NCI-H345 treated with DMSO at 0.1 percent for 48 hours (cell line): Measurements from ENCODE around the gene PTP4A2.

Experiments
- DNase-seq: peaks from one replicate; lab custom pipeline; 2025; ENCODE audit not compliant: unreplicated experiment; lab: John Stamatoyannopoulos, UW

PTP4A2 gene

GRCh38 chr1:31891280-31891679 is 46.9 kb downstream of the PTP4A2 start:
- no peak for DNase-seq

GRCh38 chr1:31888291-31888690 is 49.9 kb downstream of the PTP4A2 start:
- no peak for DNase-seq

- DNase-seq = no peak
Measured at GRCh38 chr1:31886866-31887265, 51.3 kb downstream of the PTP4A2 start.

GRCh38 chr1:31885851-31886250 is 52.3 kb downstream of the PTP4A2 start:
- DNase-seq = no peak

GRCh38 chr1:31883357-31883942 is 54.7 kb downstream of the PTP4A2 start:
- DNase-seq = no peak

GRCh38 chr1:31881688-31882000 is 56.5 kb downstream of the PTP4A2 start:
- DNase-seq = no peak

GRCh38 chr1:31880957-31881687 is 57.0 kb downstream of the PTP4A2 start:
- no peak for DNase-seq

- DNase-seq = no peak
Measured at GRCh38 chr1:31879981-31880608, 58.1 kb downstream of the PTP4A2 start.

GRCh38 chr1:31878058-31878457 is 60.1 kb downstream of the PTP4A2 start:
- DNase-seq = no peak

GRCh38 chr1:31877544-31877943 is 60.6 kb downstream of the PTP4A2 start:
- DNase-seq = no peak

GRCh38 chr1:31875636-31876236 is 62.4 kb downstream of the PTP4A2 start:
- DNase-seq = no peak

- DNase-seq = no peak
Measured at GRCh38 chr1:31874942-31875341, 63.2 kb downstream of the PTP4A2 start.

- DNase-seq = no peak
Measured at GRCh38 chr1:31872658-31873636, 65.2 kb downstream of the PTP4A2 start.

- no peak for DNase-seq
Measured at GRCh38 chr1:31871703-31872102, 66.5 kb downstream of the PTP4A2 start.

GRCh38 chr1:31870086-31870736 is 68.0 kb downstream of the PTP4A2 start:
- DNase-seq = no peak

GRCh38 chr1:31869449-31869848 is 68.7 kb downstream of the PTP4A2 start:
- DNase-seq = no peak

- DNase-seq = no peak
Measured at GRCh38 chr1:31868862-31869261, 69.3 kb downstream of the PTP4A2 start.

- DNase-seq = no peak
Measured at GRCh38 chr1:31867546-31867945, 70.6 kb downstream of the PTP4A2 start.

- no peak for DNase-seq
Measured at GRCh38 chr1:31866450-31867032, 71.6 kb downstream of the PTP4A2 start.
